ENCODE measurements around the gene S100P.

Gene S100P

GRCh38 chr4:6718932-6719610, 25.4 kb downstream of the S100P start:
- Histone ChIP-seq H3K4me3 (ENCODE audit: low read depth, low read length) (no peak overlapping the region), H3K4ac (ENCODE audit: low read depth, low read length) (no peak overlapping the region), H4K12ac (ENCODE audit: low read depth, low read length) (no peak overlapping the region), H3K36me3 (ENCODE audit: control insufficient read depth in 1 of 2, insufficient read depth in 2 of 2, low read length in 2 of 2) (no peaks in the 10 kb centered on the region), H2AFZ (ENCODE audit: insufficient read depth, low read length, poor library complexity) (no peak overlapping the region), H2BK120ac (ENCODE audit: insufficient read depth, low read length, poor library complexity) (no peak overlapping the region), H2BK5ac (ENCODE audit: low read depth, low read length, poor library complexity) (no peak overlapping the region), H3K9ac (ENCODE audit: low read length) (no peak overlapping the region), H4K91ac (ENCODE audit: low read depth, low read length) (no peak overlapping the region), H3K79me2 (ENCODE audit: control insufficient read depth, insufficient read depth, low read length, poor library complexity) (peaks cover 7% of the 10 kb centered on the region), H3K4me2 (ENCODE audit: low read length) (no peak overlapping the region), H3K23ac (ENCODE audit: low read length) (no peak overlapping the region), H4K8ac (ENCODE audit: low read depth, low read length) (no peak overlapping the region), H2BK12ac (ENCODE audit: low read length) (no peak overlapping the region), H2AK5ac (ENCODE audit: low read length) (no peak overlapping the region), H3K27ac (ENCODE audit: low read depth, low read length) (no peak overlapping the region), H3K27me3 (ENCODE audit: insufficient read depth, low read length) (no peaks in the 10 kb centered on the region), H3K18ac (ENCODE audit: low read length) (no peak overlapping the region), H3K14ac (ENCODE audit: low read length) (no peak overlapping the region), H3K79me1 (ENCODE audit: low read length) (peaks cover 7% of the 10 kb centered on the region), H3K4me1 (ENCODE audit: control insufficient read depth in 1 of 2, insufficient read depth in 2 of 2, low read length in 2 of 2) (peaks cover 0 to 5% of the 10 kb centered on the region in 2 experiments), H3K9me3 (ENCODE audit: insufficient read depth, low read depth, low read length) (no peaks in the 10 kb centered on the region)
- WGBS (ENCODE audit: extremely low coverage, insufficient coverage, insufficient read length): no CpG with 5 or more reads among the region's 7 CpGs
- no peak for DNase-seq

- no peaks in the 10 kb centered on the region for H3K9me3 ChIP-seq (ENCODE audit: insufficient read depth, low read depth, low read length)
Measured at GRCh38 chr4:6719611-6720179, 26.0 kb downstream of the S100P start.

GRCh38 chr4:6720202-6720699, 26.6 kb downstream of the S100P start:
- Histone ChIP-seq H2AFZ (ENCODE audit: insufficient read depth, low read length, poor library complexity) (no peak overlapping the region), H4K91ac (ENCODE audit: low read depth, low read length) (no peak overlapping the region), H3K4ac (ENCODE audit: low read depth, low read length) (no peak overlapping the region), H3K4me2 (ENCODE audit: low read length) (no peak overlapping the region), H3K27me3 (ENCODE audit: insufficient read depth, low read length) (no peaks in the 10 kb centered on the region), H3K23ac (ENCODE audit: low read length) (no peak overlapping the region), H3K4me3 (ENCODE audit: low read depth, low read length) (no peak overlapping the region), H3K4me1 (ENCODE audit: control insufficient read depth in 1 of 2, insufficient read depth in 2 of 2, low read length in 2 of 2) (peaks cover 0 to 5% of the 10 kb centered on the region in 2 experiments), H2BK120ac (ENCODE audit: insufficient read depth, low read length, poor library complexity) (no peak overlapping the region), H3K9me3 (ENCODE audit: insufficient read depth, low read depth, low read length) (peaks cover 2% of the 10 kb centered on the region), H3K79me1 (ENCODE audit: low read length) (peaks cover 7% of the 10 kb centered on the region), H3K14ac (ENCODE audit: low read length) (no peak overlapping the region), H3K27ac (ENCODE audit: low read depth, low read length) (no peak overlapping the region), H3K36me3 (ENCODE audit: control insufficient read depth in 1 of 2, insufficient read depth in 2 of 2, low read length in 2 of 2) (no peaks in the 10 kb centered on the region), H3K9ac (ENCODE audit: low read length) (no peak overlapping the region), H4K8ac (ENCODE audit: low read depth, low read length) (no peak overlapping the region), H2BK5ac (ENCODE audit: low read depth, low read length, poor library complexity) (no peak overlapping the region), H2BK12ac (ENCODE audit: low read length) (no peak overlapping the region), H3K18ac (ENCODE audit: low read length) (no peak overlapping the region), H4K12ac (ENCODE audit: low read depth, low read length) (no peak overlapping the region), H2AK5ac (ENCODE audit: low read length) (no peak overlapping the region), H3K79me2 (ENCODE audit: control insufficient read depth, insufficient read depth, low read length, poor library complexity) (peaks cover 7% of the 10 kb centered on the region)
- DNase-seq: peak; percentile 60 to 85
- WGBS (ENCODE audit: extremely low coverage, insufficient coverage, insufficient read length): no CpG with 5 or more reads among the region's 14 CpGs

More at GRCh38 chr4:6719611-6720179, 26.0 kb downstream of the S100P start:
- Histone ChIP-seq H3K79me1 (ENCODE audit: low read length) (peaks cover 7% of the 10 kb centered on the region), H3K4me2 (ENCODE audit: low read length) (no peak overlapping the region), H2AFZ (ENCODE audit: insufficient read depth, low read length, poor library complexity) (no peak overlapping the region), H3K79me2 (ENCODE audit: control insufficient read depth, insufficient read depth, low read length, poor library complexity) (peaks cover 7% of the 10 kb centered on the region), H3K36me3 (ENCODE audit: control insufficient read depth in 1 of 2, insufficient read depth in 2 of 2, low read length in 2 of 2) (no peaks in the 10 kb centered on the region), H3K9ac (ENCODE audit: low read length) (no peak overlapping the region), H4K8ac (ENCODE audit: low read depth, low read length) (no peak overlapping the region), H3K4ac (ENCODE audit: low read depth, low read length) (no peak overlapping the region), H3K27ac (ENCODE audit: low read depth, low read length) (no peak overlapping the region), H4K12ac (ENCODE audit: low read depth, low read length) (no peak overlapping the region), H2BK5ac (ENCODE audit: low read depth, low read length, poor library complexity) (no peak overlapping the region), H3K4me1 (ENCODE audit: control insufficient read depth in 1 of 2, insufficient read depth in 2 of 2, low read length in 2 of 2) (peaks cover 0 to 5% of the 10 kb centered on the region in 2 experiments), H2AK5ac (ENCODE audit: low read length) (no peak overlapping the region), H3K23ac (ENCODE audit: low read length) (no peak overlapping the region), H3K18ac (ENCODE audit: low read length) (no peak overlapping the region), H3K4me3 (ENCODE audit: low read depth, low read length) (no peak overlapping the region), H2BK12ac (ENCODE audit: low read length) (no peak overlapping the region), H3K27me3 (ENCODE audit: insufficient read depth, low read length) (no peaks in the 10 kb centered on the region), H2BK120ac (ENCODE audit: insufficient read depth, low read length, poor library complexity) (no peak overlapping the region), H4K91ac (ENCODE audit: low read depth, low read length) (no peak overlapping the region), H3K14ac (ENCODE audit: low read length) (no peak overlapping the region)
- DNase-seq: no peak
- WGBS (ENCODE audit: extremely low coverage, insufficient coverage, insufficient read length): no CpG with 5 or more reads among the region's 8 CpGs

GRCh38 chr4:6721121-6721520, 27.4 kb downstream of the S100P start:
- H2BK120ac ChIP-seq (ENCODE audit: insufficient read depth, low read length, poor library complexity): no peak overlapping the region
- no CpG with 5 or more reads among the region's 10 CpGs for WGBS (ENCODE audit: extremely low coverage, insufficient coverage, insufficient read length)

More at GRCh38 chr4:6721121-6721520, 27.4 kb downstream of the S100P start:
- no peak overlapping the region for H4K12ac ChIP-seq (ENCODE audit: low read depth, low read length)
- no peak overlapping the region for H4K91ac ChIP-seq (ENCODE audit: low read depth, low read length)
- H2BK5ac ChIP-seq (ENCODE audit: low read depth, low read length, poor library complexity): no peak overlapping the region
- peaks cover 0 to 5% of the 10 kb centered on the region in 2 experiments for H3K4me1 ChIP-seq (ENCODE audit: control insufficient read depth in 1 of 2, insufficient read depth in 2 of 2, low read length in 2 of 2)
- H3K79me1 ChIP-seq (ENCODE audit: low read length): peaks cover 6% of the 10 kb centered on the region
- no peaks in the 10 kb centered on the region for H3K36me3 ChIP-seq (ENCODE audit: control insufficient read depth in 1 of 2, insufficient read depth in 2 of 2, low read length in 2 of 2)
- no peak overlapping the region for H3K18ac ChIP-seq (ENCODE audit: low read length)
- H3K14ac ChIP-seq (ENCODE audit: low read length): no peak overlapping the region
- no peak overlapping the region for H3K4ac ChIP-seq (ENCODE audit: low read depth, low read length)
- H2AFZ ChIP-seq (ENCODE audit: insufficient read depth, low read length, poor library complexity): no peak overlapping the region
- peaks cover 6% of the 10 kb centered on the region for H3K79me2 ChIP-seq (ENCODE audit: control insufficient read depth, insufficient read depth, low read length, poor library complexity)
- DNase-seq: no peak
- no peak overlapping the region for H3K9ac ChIP-seq (ENCODE audit: low read length)
- H2AK5ac ChIP-seq (ENCODE audit: low read length): no peak overlapping the region
- H3K23ac ChIP-seq (ENCODE audit: low read length): no peak overlapping the region
- H3K27me3 ChIP-seq (ENCODE audit: insufficient read depth, low read length): no peaks in the 10 kb centered on the region
- no peak overlapping the region for H3K27ac ChIP-seq (ENCODE audit: low read depth, low read length)
- H3K9me3 ChIP-seq (ENCODE audit: insufficient read depth, low read depth, low read length): peaks cover 11% of the 10 kb centered on the region
- H3K4me2 ChIP-seq (ENCODE audit: low read length): no peak overlapping the region
- H3K4me3 ChIP-seq (ENCODE audit: low read depth, low read length): no peak overlapping the region
- H4K8ac ChIP-seq (ENCODE audit: low read depth, low read length): no peak overlapping the region
- H2BK12ac ChIP-seq (ENCODE audit: low read length): no peak overlapping the region
